Measurements from ENCODE around the gene SLC6A7. TPM values are rescaled to one million over a fixed set of nuclear protein-coding genes. Genes with fewer than 3 reads are reported as not detected.

SLC6A7 gene
- total and polyA plus RNA-seq, 2 experiments from 2014 or later: not detected

GRCh38 chr5:150164211-150164980 lies 25.5 kb upstream of the SLC6A7 start:
- no peak overlapping the region for H3K27ac ChIP-seq
- no peaks in the 10 kb centered on the region for H3K36me3 ChIP-seq
- peaks cover 47% of the 10 kb centered on the region for H3K27me3 ChIP-seq
- no peaks in the 10 kb centered on the region for H3K4me1 ChIP-seq (ENCODE audit: low read depth)
- DNase-seq (ENCODE audit: low read depth in 1 of 2, low spot score in 1 of 2): no peak
- no peak for TF ChIP-seq CTCF (IDR thresholded peaks at IDR 0.05; ENCODE audit: low read depth, low read length)
- no peak overlapping the region for H3K4me3 ChIP-seq
- no peaks in the 10 kb centered on the region for H3K9me3 ChIP-seq (ENCODE audit: low read depth)

- no peaks in the 10 kb centered on the region for H3K4me1 ChIP-seq (ENCODE audit: low read depth)
- H3K27ac ChIP-seq: no peak overlapping the region
- no peak for TF ChIP-seq CTCF (IDR thresholded peaks at IDR 0.05; ENCODE audit: low read depth, low read length)
- no peak overlapping the region for H3K4me3 ChIP-seq
- no peak for DNase-seq (ENCODE audit: low read depth in 1 of 2, low spot score in 1 of 2)
- peaks cover 63% of the 10 kb centered on the region for H3K27me3 ChIP-seq
- H3K36me3 ChIP-seq: no peaks in the 10 kb centered on the region
- H3K9me3 ChIP-seq (ENCODE audit: low read depth): no peaks in the 10 kb centered on the region
These were observed 23.7 kb upstream of the SLC6A7 start for GRCh38 chr5:150166037-150166649.

- H3K36me3 ChIP-seq: no peaks in the 10 kb centered on the region
- no peaks in the 10 kb centered on the region for H3K9me3 ChIP-seq (ENCODE audit: low read depth)
- no peak within 1 kb of the TSS for H3K27ac ChIP-seq
- H3K4me3 ChIP-seq: no peak within 1 kb of the TSS
- no peak for TF ChIP-seq CTCF (IDR thresholded peaks at IDR 0.05; ENCODE audit: low read depth, low read length)
- H3K4me1 ChIP-seq (ENCODE audit: low read depth): no peaks in the 10 kb centered on the region
- DNase-seq (ENCODE audit: low read depth in 1 of 2, low spot score in 1 of 2): no peak
- H3K27me3 ChIP-seq: peaks cover 63% of the 10 kb centered on the region
These were observed 23.0 kb upstream of the SLC6A7 start, which contains the start of gene CDX1 for GRCh38 chr5:150166650-150167511. TSS of gene CDX1 (plus strand) at chr5:150166778. CDS start at chr5:150166877, 99 bp downstream.

- Histone ChIP-seq H3K27ac (no peak overlapping the region), H3K4me3 (no peak overlapping the region), H3K4me1 (ENCODE audit: low read depth) (no peaks in the 10 kb centered on the region), H3K27me3 (peaks cover 63% of the 10 kb centered on the region), H3K36me3 (no peaks in the 10 kb centered on the region), H3K9me3 (ENCODE audit: low read depth) (no peaks in the 10 kb centered on the region)
- no peak for TF ChIP-seq CTCF (IDR thresholded peaks at IDR 0.05; ENCODE audit: low read depth, low read length)
- DNase-seq (ENCODE audit: low read depth in 1 of 2, low spot score in 1 of 2): no peak
These were observed 22.4 kb upstream of the SLC6A7 start for GRCh38 chr5:150167512-150167850.

GRCh38 chr5:150167908-150168307 lies 22.0 kb upstream of the SLC6A7 start:
- H3K27ac ChIP-seq: no peak overlapping the region
- H3K9me3 ChIP-seq (ENCODE audit: low read depth): no peaks in the 10 kb centered on the region
- DNase-seq (ENCODE audit: low read depth in 1 of 2, low spot score in 1 of 2): no peak
- H3K36me3 ChIP-seq: no peaks in the 10 kb centered on the region
- peaks cover 63% of the 10 kb centered on the region for H3K27me3 ChIP-seq
- TF ChIP-seq CTCF (IDR thresholded peaks at IDR 0.05; ENCODE audit: low read depth, low read length): no peak
- no peak overlapping the region for H3K4me3 ChIP-seq
- H3K4me1 ChIP-seq (ENCODE audit: low read depth): no peaks in the 10 kb centered on the region

Measured in cardiac muscle cell (in vitro differentiated cells and primary cell).